Body of pancreas (tissue), 4 donors: ENCODE results near the gene GUK1. TPM values are rescaled to one million over a fixed set of nuclear protein-coding genes. Genes with fewer than 3 reads are reported as not detected.
"Not testable (repeated sequence)": the region's sequence is repeated elsewhere in the genome, so short reads cannot be mapped to it uniquely, and the experiment has no call there.

Experiments
- ATAC-seq: fragments of 150-250 bp; one replicate; pipeline ENCODE4 v1.9.1; 2016
- DNase-seq, 4 donors: peaks; one replicate each; pipeline ENCODE4 v3.0.0-alpha.2; 2019
- H3K27ac ChIP-seq, 4 donors: fragments of 200-600 bp; sonication (generic); 1 replicate in 3 of 4; 2 replicates in 1 of 4; pipeline versions ENCODE4 v1.5.1 to v1.6.1; 2016 to 2019; ENCODE audit warnings: mild to moderate bottlenecking in 1 of 4, mixed read lengths in 1 of 4, moderate library complexity in 1 of 4
- H3K27me3 ChIP-seq, 2 donors: fragments of 200-600 bp; sonication (generic); one replicate each; pipeline ENCODE4 v1.6.0; 2016; ENCODE audit warnings: mild to moderate bottlenecking in 1 of 2
- H3K36me3 ChIP-seq, 2 donors: fragments of 200-600 bp; sonication (generic); replicated peaks in 1 of 2; 2 replicates each; pipeline ENCODE4 v1.5.1; 2016; ENCODE audit warnings: low read depth in 2 of 2; ENCODE audit not compliant: insufficient read depth in 1 of 2
- H3K4me1 ChIP-seq: fragments of 200-600 bp; sonication (generic); one replicate; pipeline ENCODE4 v1.6.0; 2016
- H3K4me3 ChIP-seq, 2 donors: fragments of 200-600 bp; sonication (generic); 1 replicate in 1 of 2; 2 replicates in 1 of 2; pipeline ENCODE4 v1.5.1; 2016 to 2019
- H3K9me3 ChIP-seq, 3 donors: fragments of 200-600 bp; sonication (generic); 1 replicate in 2 of 3; 2 replicates in 1 of 3; pipeline ENCODE4 v1.5.1; 2016
- CTCF ChIP-seq, 7 experiments: fragments of 450-650 bp in 4 of 7; fragments of 200-600 bp in 3 of 7; sonication (generic) in 3 of 7; IDR thresholded peaks; one replicate each; pipeline ENCODE4 v1.5.1; 2016 to 2019; ENCODE audit warnings: antibody characterized with exemption in 7 of 7
- POLR2A ChIP-seq, 3 donors: fragments of 450-650 bp; IDR thresholded peaks; one replicate each; pipeline ENCODE4 v1.6.1; 2016; ENCODE audit warnings: antibody characterized with exemption in 3 of 3, mild to moderate bottlenecking in 2 of 3
- WGBS, 2 donors: methylation state at CpG; one replicate each; pipeline ENCODE4 v1.1.5; 2017; 5-methylcytosine and 5-hydroxymethylcytosine counted together
- intact Hi-C: fragments of 100-400 bp; cut with DNase I; formaldehyde crosslinking; loops from one replicate; pipeline ENCODE4 v1.15.1; 2023
- total RNA-seq, 2 donors: library from RNA; depleted of rRNA; stranded (reverse); fragments of >200 nt; gene quantifications; one replicate each; pipeline ENCODE4 v1.1.0, GENCODE V29; 2016

Gene GUK1
- total RNA-seq, 2 donors from 2014 or later: 210 to 216 TPM

- H3K27ac ChIP-seq: no peak overlapping the region
- intact Hi-C loops: no loop called here
- DNase-seq (no peak), ATAC-seq (no peak)
- H3K4me1 ChIP-seq: peaks cover 8% of the 10 kb centered on the region
- H3K9me3 ChIP-seq: no peaks in the 10 kb centered on the region
- WGBS, 2 donors: 74 to 80% methylated on average over 6 to 7 of the region's 7 CpGs
- H3K36me3 ChIP-seq: peaks cover 0 to 2% of the 10 kb centered on the region in 2 donors
- TF ChIP-seq POLR2A (IDR thresholded peaks at IDR 0.05): no peak
- no peak for TF ChIP-seq CTCF (IDR thresholded peaks at IDR 0.05)
- no peak overlapping the region for H3K4me3 ChIP-seq
- H3K27me3 ChIP-seq: no peaks in the 10 kb centered on the region
These were observed 30.6 kb downstream of the GUK1 start for GRCh38 chr1:228170666-228171065.

- Histone ChIP-seq H3K4me3 (no peak overlapping the region), H3K9me3 (no peaks in the 10 kb centered on the region), H3K36me3 (peaks cover 0 to 2% of the 10 kb centered on the region in 2 donors), H3K27me3 (no peaks in the 10 kb centered on the region), H3K27ac (no peak overlapping the region), H3K4me1 (peaks cover 7% of the 10 kb centered on the region)
- TF ChIP-seq CTCF (IDR thresholded peaks at IDR 0.05) (no peak), POLR2A (IDR thresholded peaks at IDR 0.05) (no peak)
- intact Hi-C loops: no loop called here
- DNase-seq: no peak
- WGBS, 2 donors: 71 to 77% methylated on average over 8 to 10 of the region's 10 CpGs
- ATAC-seq: no peak
These were observed 31.3 kb downstream of the GUK1 start for GRCh38 chr1:228171221-228171891.

DNA sequence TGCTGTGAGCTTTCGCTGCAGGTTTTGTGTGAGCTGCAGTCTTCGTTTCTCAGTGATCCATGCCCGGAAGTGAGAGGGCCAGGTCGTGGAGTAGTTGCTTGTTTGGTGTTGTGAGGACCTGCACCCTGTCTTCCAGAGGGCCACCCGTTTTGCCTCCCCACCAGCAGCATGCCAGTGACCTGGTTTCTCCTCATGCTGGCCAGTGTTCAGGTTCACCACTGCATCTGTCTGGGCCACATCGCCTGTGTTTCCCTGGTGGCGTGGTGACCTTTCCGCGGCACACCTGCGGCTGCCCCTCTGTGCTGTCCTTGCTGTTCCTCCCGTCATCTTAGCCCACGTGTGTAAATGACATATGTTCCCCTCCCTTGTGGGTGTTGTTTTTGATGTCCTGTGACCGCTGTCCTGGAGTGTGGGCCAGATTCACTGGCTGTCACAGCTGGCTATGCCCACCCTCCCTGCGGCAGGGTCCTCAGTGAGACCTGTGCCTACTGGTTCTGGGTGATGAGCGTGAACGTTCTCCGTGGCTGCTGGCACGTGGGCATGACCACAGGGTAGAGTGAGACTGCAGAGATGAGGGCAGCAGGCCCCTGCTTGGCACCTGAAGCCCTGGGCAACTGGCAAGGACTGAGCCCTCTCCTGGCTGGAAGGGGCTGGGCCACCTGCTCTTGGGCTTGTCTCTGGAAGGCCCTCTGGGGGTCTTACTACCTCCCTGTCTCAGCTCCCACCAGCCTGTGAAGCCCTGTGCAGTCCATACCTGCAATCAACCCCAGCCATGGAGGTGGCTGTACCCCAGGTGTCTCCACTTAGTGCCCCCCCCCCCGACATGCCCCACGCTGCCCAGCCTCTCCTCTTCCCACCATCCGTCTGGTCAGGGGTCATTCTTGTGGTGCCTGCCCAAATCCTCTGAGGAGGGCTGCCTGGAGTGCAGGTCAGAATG is 32.8 kb downstream of the GUK1 start:
- intact Hi-C loops: no loop called here
- no peak for TF ChIP-seq POLR2A (IDR thresholded peaks at IDR 0.05)
- no peak for TF ChIP-seq CTCF (IDR thresholded peaks at IDR 0.05)
- 79 to 83% methylated on average over 12 to 20 of the region's 21 CpGs for WGBS, 2 donors
- no peak for DNase-seq
- Histone ChIP-seq H3K36me3 (peaks cover 0 to 2% of the 10 kb centered on the region in 2 donors), H3K9me3 (no peaks in the 10 kb centered on the region), H3K27ac (no peak overlapping the region), H3K4me3 (no peak overlapping the region), H3K4me1 (no peaks in the 10 kb centered on the region), H3K27me3 (no peaks in the 10 kb centered on the region)
- ATAC-seq: no peak

DNA sequence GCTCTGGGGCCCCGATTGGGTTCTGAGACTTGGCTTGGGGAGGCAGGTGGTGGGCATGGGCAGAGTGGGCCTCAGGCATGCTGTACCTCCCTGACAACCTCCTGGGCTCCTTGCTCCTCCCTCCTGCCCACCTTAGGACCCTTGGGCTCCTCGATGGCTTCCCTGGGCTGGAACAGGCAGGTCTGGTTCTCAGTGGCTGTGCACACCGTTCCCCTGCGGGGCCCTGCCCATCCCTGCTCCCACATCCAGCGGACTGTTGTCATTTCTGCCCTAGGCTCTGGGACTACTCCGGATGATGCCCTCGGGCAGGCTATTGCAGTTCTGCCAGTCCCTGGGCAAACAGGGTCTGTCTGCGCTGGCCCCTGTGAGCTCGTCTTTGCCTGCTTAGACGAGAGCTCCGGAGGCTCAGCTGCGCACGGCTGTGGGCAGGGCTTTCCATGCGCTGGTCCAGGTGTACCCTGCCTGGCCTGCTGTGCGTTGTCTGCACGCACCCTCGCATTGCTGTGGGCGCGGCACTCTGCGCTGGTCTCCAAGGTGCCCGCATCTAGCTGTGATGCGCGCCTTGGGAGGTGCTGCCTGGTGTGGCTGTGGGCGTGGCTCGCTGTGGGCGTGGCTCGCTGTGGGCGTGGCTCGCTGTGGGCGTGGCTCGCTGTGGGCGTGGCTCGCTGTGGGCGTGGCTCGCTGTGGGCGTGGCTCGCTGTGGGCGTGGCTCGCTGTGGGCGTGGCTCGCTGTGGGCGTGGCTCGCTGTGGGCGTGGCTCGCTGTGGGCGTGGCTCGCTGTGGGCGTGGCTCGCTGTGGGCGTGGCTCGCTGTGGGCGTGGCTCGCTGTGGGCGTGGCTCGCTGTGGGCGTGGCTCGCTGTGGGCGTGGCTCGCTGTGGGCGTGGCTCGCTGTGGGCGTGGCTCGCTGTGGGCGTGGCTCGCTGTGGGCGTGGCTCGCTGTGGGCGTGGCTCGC is 33.7 kb downstream of the GUK1 start:
- not testable (repeated sequence) for ATAC-seq

More for the DNA sequence above, 33.7 kb downstream of the GUK1 start:
- WGBS, 2 donors: 70 to 100% methylated on average over 1 to 23 of the region's 69 CpGs
- H3K4me1 ChIP-seq, H3K36me3 ChIP-seq, H3K4me3 ChIP-seq, intact Hi-C loops, H3K9me3 ChIP-seq, H3K27me3 ChIP-seq: not testable (repeated sequence)
- DNase-seq: peak in 1 of 4 donors; percentile 40
- H3K27ac ChIP-seq: peak overlapping the region in 1 of 4 donors; percentile 13
